GM20000 (cell line): ENCODE results near the gene REXO4.
A peak's percentile ranks its signal among the peaks of the same experiment; 100 is the strongest.

ENCODE experiments used
- DNase-seq: peaks from one replicate; pipeline ENCODE4 v3.0.0; 2012; ENCODE audit warnings: low spot score
- TF ChIP-seq, protein P1 (sequence below): IDR thresholded peaks from 2 replicates; pipeline ENCODE4 v1.5.1; 2012; ENCODE audit warnings: mild to moderate bottlenecking, control low read depth; ENCODE audit errors: extremely low read depth, missing control alignments

The REXO4 gene

DNA sequence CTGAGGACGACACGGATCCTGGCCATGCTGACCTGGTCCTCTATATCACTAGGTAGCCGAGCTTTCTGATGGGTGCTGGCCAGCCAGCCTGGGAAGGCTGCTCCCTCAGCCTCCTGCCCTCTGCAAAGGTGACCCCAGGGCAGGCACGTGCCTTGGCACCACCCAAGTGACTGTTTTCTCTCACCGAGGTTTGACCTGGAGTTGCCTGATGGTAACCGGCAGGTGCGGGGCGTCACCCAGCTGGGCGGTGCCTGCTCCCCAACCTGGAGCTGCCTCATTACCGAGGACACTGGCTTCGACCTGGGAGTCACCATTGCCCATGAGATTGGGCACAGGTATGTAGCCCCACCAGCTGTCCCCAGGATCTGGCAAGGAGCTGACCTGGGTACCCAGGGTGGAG lies 8.2 kb upstream of the REXO4 start:
- TF ChIP-seq, protein P1, sequence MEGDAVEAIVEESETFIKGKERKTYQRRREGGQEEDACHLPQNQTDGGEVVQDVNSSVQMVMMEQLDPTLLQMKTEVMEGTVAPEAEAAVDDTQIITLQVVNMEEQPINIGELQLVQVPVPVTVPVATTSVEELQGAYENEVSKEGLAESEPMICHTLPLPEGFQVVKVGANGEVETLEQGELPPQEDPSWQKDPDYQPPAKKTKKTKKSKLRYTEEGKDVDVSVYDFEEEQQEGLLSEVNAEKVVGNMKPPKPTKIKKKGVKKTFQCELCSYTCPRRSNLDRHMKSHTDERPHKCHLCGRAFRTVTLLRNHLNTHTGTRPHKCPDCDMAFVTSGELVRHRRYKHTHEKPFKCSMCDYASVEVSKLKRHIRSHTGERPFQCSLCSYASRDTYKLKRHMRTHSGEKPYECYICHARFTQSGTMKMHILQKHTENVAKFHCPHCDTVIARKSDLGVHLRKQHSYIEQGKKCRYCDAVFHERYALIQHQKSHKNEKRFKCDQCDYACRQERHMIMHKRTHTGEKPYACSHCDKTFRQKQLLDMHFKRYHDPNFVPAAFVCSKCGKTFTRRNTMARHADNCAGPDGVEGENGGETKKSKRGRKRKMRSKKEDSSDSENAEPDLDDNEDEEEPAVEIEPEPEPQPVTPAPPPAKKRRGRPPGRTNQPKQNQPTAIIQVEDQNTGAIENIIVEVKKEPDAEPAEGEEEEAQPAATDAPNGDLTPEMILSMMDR = no peak
- no peak for DNase-seq

DNA sequence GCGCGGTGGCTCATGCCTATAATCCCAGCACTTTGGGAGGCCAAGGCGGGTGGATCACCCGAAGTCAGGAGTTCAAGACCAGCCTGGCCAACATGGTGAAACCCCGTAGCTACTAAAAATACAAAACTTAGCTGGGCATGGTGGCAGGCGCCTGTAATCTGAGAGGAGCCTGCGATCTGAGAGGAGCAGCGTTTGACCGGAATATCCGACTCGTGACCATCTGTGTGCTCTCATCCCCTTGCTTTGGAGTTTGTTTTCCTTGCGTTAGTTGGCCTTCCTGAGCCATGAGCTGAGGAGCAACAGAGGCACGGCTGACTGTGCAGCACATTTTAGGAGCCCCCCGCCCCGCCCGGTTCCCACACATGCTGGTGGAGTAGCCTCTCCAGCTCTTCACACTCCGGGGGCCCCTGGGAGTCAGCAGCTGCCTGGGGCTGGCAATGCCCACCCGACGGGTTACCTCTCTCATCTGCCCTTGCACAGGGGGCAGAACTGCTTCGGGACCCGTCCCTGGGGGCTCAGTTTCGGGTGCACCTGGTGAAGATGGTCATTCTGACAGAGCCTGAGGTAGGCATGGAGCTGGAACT lies 7.3 kb upstream of the REXO4 start:
- no peak for DNase-seq
- TF ChIP-seq, protein P1 = no peak

DNA sequence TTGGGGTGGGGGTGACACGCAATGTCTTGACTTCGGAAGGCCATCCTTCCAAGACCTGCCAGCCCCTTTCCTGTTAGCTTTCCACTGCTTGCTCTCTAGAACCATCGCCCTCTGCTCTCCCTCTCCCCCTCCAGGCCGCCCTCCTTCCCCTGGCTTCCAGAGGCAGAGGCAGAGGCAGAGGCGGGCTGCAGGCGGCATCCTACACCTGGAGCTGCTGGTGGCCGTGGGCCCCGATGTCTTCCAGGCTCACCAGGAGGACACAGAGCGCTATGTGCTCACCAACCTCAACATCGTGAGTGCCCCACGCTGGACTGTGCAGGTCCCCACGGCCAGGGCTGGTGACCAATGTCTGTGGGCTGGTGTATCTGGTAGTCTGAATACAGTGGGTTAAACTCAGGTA lies 6.4 kb upstream of the REXO4 start:
- TF ChIP-seq, protein P1 = no peak
- no peak for DNase-seq

DNA sequence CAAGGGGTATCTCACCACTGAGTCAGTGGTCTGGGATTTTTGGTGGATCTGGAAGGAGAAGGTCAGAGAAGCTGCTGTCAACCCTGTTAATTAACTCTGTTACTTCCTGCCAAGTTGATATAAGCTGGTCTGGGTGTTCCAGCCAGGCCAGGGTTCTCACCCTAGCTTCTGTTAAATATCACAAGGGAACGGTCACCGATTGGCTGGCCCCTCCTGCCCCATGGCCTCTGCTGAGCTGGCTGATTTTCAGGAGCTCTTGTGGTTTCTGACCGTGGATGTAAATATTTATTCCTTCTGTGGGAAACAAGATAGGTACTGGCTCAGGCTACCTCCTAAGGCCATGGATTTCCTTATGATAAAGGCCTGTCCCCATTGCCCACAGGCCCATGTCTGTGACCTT lies 5.4 kb upstream of the REXO4 start:
- TF ChIP-seq, protein P1 = no peak
- DNase-seq = no peak

DNA sequence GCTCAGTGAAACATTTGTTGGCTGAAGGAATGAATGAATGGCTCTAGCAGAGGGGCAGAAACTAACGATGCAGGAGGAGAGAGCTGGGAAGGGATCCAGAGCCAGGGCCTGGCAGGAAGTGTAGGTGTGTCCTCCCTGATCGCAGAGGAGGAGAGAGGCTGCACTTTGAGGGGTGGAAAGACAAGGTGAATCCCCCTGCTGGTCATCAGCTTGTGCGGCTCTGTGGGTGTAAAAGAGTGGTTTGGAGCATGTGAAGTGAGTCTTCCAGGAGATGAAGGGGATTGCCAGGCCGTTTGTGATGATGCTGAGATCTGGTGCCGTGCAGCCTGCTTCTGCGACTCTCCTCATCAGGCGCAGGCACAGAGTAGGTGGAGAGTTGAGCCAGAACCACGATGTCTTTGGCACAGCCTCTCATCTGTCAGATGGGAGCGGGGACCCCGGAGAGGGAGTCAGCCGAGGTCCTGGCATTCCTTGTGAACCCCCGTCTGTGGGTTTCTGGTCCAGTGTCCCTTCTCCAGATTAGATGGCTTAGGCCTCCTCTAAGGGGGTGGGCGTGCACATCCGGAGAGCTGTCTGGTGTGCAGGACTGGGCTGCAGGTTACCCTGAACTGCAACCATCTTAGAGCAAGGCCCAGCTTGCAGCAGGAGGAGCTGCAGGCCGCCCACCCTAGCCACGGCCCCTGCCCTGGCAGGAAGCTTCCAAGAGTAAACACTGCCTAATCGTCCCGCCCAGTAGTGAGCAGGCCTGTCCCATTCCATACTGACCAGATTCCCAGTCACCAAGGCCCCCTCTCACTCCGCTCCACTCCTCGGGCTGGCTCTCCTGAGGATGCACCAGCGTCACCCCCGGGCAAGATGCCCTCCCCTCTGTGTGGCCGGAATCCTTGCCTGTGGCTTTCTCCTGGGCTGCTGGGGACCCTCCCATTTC lies 4.1 kb upstream of the REXO4 start, which contains the start of gene ADAMTS13:
TSS of gene ADAMTS13 (plus strand) at position 753 of the 928 bp plus-strand sequence. CDS start at position 830, 77 bp downstream.
- TF ChIP-seq, protein P1 = no peak
- peak; percentile 79 for DNase-seq

DNA sequence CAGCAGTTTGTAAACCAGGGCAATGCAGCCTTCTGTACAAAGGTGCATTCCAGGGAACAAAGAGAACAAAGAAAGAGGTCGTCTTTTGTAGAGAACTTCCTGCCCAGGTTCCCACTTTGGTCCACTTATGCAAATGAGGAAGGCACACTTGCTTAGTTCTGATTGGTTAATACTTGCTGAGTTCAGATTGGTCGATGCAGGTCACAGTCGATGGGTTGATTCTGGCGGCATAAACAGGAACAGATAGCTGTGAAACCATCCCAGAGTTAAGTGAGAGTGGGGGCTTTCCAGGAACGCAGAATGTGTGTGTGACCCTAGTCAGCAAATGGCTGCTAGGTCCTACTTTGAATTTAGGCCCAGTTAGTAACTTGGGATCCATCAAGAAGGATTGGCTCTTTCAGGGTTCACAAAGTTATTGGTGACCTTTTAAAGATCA lies 2.6 kb upstream of the REXO4 start:
- peak; percentile 90 for DNase-seq

More for the DNA sequence above, 2.6 kb upstream of the REXO4 start:
- TF ChIP-seq, protein P1 = no peak
